HEK293 (cell line): ENCODE data around the gene PEPD.
A peak's percentile ranks its signal among the peaks of the same experiment; 100 is the strongest.

Source experiments
- CTCF ChIA-PET: fragments of 350-600 bp; formaldehyde crosslinking; extraction: SDS; loops from one replicate; lab custom pipeline; 2021; ENCODE audit warnings: antibody characterized with exemption; lab: Yijun Ruan, JAX
- POLR2A ChIA-PET: fragments of 300-600 bp; formaldehyde crosslinking; extraction: SDS; loops from one replicate; lab custom pipeline; 2020; ENCODE audit warnings: antibody characterized with exemption, inconsistent platforms; lab: Yijun Ruan, JAX
- H3K27ac ChIP-seq: fragments of 200-500 bp; sonication (Bioruptor generic); 2 replicates; pipeline ENCODE4 v1.5.1; 2014; ENCODE audit warnings: low read depth, low read length, control low read depth, inconsistent platforms; ENCODE audit errors: extremely low read depth
- H3K36me3 ChIP-seq, 2 experiments: fragments of 200-500 bp in 1 of 2; sonication (Bioruptor generic) in 1 of 2; 1 replicate in 1 of 2; 2 replicates in 1 of 2; pipeline ENCODE4 v1.5.1; 2014 to 2017; ENCODE audit warnings: inconsistent platforms in 2 of 2, low read length in 2 of 2; ENCODE audit not compliant: control insufficient read depth in 2 of 2, insufficient read depth in 1 of 2
- H3K4me1 ChIP-seq: fragments of 200-500 bp; sonication (Bioruptor generic); 2 replicates; pipeline ENCODE4 v1.5.1; 2014; ENCODE audit warnings: mild to moderate bottlenecking, low read length, inconsistent platforms; ENCODE audit not compliant: control insufficient read depth, insufficient read depth
- H3K4me3 ChIP-seq: 2 replicates; pipeline ENCODE4 v1.5.1; 2011; ENCODE audit warnings: low read depth, mild to moderate bottlenecking, control low read depth, low read length, moderate library complexity
- H3K9me3 ChIP-seq: fragments of 200-500 bp; sonication (Bioruptor generic); 2 replicates; pipeline ENCODE4 v1.5.1; 2014; ENCODE audit warnings: low read depth, low read length, inconsistent platforms; ENCODE audit not compliant: control insufficient read depth, insufficient read depth
- HOXD13 ChIP-seq: sonication (generic); formaldehyde crosslinking; IDR thresholded peaks from 2 replicates; pipeline ENCODE4 v1.8.0; 2022; ENCODE audit warnings: missing genetic modification reagents, borderline replicate concordance
- KLF9 ChIP-seq: fragments of 450-650 bp; formaldehyde crosslinking; IDR thresholded peaks from 2 replicates; pipeline ENCODE4 v1.5.1; 2016; ENCODE audit warnings: missing biosample characterization, missing genetic modification characterization, low read depth
- MZF1 ChIP-seq: fragments of 450-650 bp; formaldehyde crosslinking; IDR thresholded peaks from 2 replicates; pipeline ENCODE4 v1.5.1; 2017; ENCODE audit warnings: missing biosample characterization, missing genetic modification characterization, borderline replicate concordance
- OSR2 ChIP-seq: fragments of 450-650 bp; formaldehyde crosslinking; IDR thresholded peaks from 2 replicates; pipeline ENCODE4 v1.5.1; 2016; ENCODE audit warnings: missing biosample characterization, missing genetic modification characterization
- PRDM1 ChIP-seq: fragments of 450-650 bp; formaldehyde crosslinking; IDR thresholded peaks from 2 replicates; pipeline ENCODE4; 2016; ENCODE audit warnings: missing biosample characterization, missing genetic modification characterization
- SCRT2 ChIP-seq: fragments of 450-650 bp; formaldehyde crosslinking; IDR thresholded peaks from 2 replicates; pipeline ENCODE4 v1.5.1; 2016; ENCODE audit warnings: missing biosample characterization, missing genetic modification characterization
- YY2 ChIP-seq: fragments of 450-650 bp; formaldehyde crosslinking; IDR thresholded peaks from 2 replicates; pipeline ENCODE4 v1.5.1; 2016; ENCODE audit warnings: missing biosample characterization, missing genetic modification characterization
- ZBTB1 ChIP-seq: fragments of 450-650 bp; formaldehyde crosslinking; IDR thresholded peaks from 2 replicates; pipeline ENCODE4 v1.5.1; 2016; ENCODE audit warnings: missing biosample characterization, missing genetic modification characterization
- ZBTB48 ChIP-seq: fragments of 450-650 bp; formaldehyde crosslinking; IDR thresholded peaks from 2 replicates; pipeline ENCODE4 v1.5.1; 2016; ENCODE audit warnings: missing biosample characterization, missing genetic modification characterization
- ZFHX2 ChIP-seq: fragments of 450-650 bp; formaldehyde crosslinking; conservative IDR thresholded peaks from 2 replicates; pipeline ENCODE4 v1.5.1; 2016; ENCODE audit warnings: missing biosample characterization, missing genetic modification characterization
- ZNF133 ChIP-seq: fragments of 450-650 bp; formaldehyde crosslinking; IDR thresholded peaks from 2 replicates; pipeline ENCODE4 v1.5.1; 2016; ENCODE audit warnings: missing biosample characterization, missing genetic modification characterization
- ZNF19 ChIP-seq: fragments of 450-650 bp; formaldehyde crosslinking; IDR thresholded peaks from 2 replicates; pipeline ENCODE4; 2016; ENCODE audit warnings: missing biosample characterization, missing genetic modification characterization, low read depth
- ZNF248 ChIP-seq: fragments of 450-650 bp; formaldehyde crosslinking; IDR thresholded peaks from 2 replicates; pipeline ENCODE4 v1.5.1; 2017; ENCODE audit warnings: missing biosample characterization, missing genetic modification characterization
- ZNF292 ChIP-seq: fragments of 450-650 bp; formaldehyde crosslinking; IDR thresholded peaks from 2 replicates; pipeline ENCODE4 v1.5.1; 2016; ENCODE audit warnings: low read depth, missing biosample characterization, missing genetic modification characterization, borderline replicate concordance
- ZNF302 ChIP-seq: fragments of 450-650 bp; formaldehyde crosslinking; IDR thresholded peaks from 2 replicates; pipeline ENCODE4 v1.5.1; 2016; ENCODE audit warnings: missing biosample characterization, missing genetic modification characterization, low read depth
- ZNF341 ChIP-seq: fragments of 450-650 bp; formaldehyde crosslinking; IDR thresholded peaks from 2 replicates; pipeline ENCODE4; 2016; ENCODE audit warnings: low read depth, missing biosample characterization, missing genetic modification characterization
- ZNF350 ChIP-seq: fragments of 450-650 bp; formaldehyde crosslinking; IDR thresholded peaks from 2 replicates; pipeline ENCODE4 v1.5.0; 2017; ENCODE audit warnings: missing biosample characterization, mild to moderate bottlenecking, missing genetic modification characterization
- ZNF366 ChIP-seq: fragments of 450-650 bp; formaldehyde crosslinking; conservative IDR thresholded peaks from 2 replicates; pipeline ENCODE4 v1.5.1; 2016; ENCODE audit warnings: missing biosample characterization, missing genetic modification characterization
- ZNF529 ChIP-seq: fragments of 450-650 bp; formaldehyde crosslinking; IDR thresholded peaks from 2 replicates; pipeline ENCODE4 v1.5.1; 2017; ENCODE audit warnings: missing genetic modification characterization, missing biosample characterization; ENCODE audit not compliant: insufficient replicate concordance
- ZNF600 ChIP-seq: fragments of 450-650 bp; formaldehyde crosslinking; IDR thresholded peaks from 2 replicates; pipeline ENCODE4 v1.5.1; 2016; ENCODE audit warnings: missing biosample characterization, missing genetic modification characterization
- ZNF76 ChIP-seq: fragments of 450-650 bp; formaldehyde crosslinking; IDR thresholded peaks from 2 replicates; pipeline ENCODE4; 2016; ENCODE audit warnings: low read depth, missing biosample characterization, missing genetic modification characterization, borderline replicate concordance
- TF ChIP-seq, protein P1 (sequence below): fragments of 450-650 bp; formaldehyde crosslinking; IDR thresholded peaks from 2 replicates; pipeline ENCODE4 v1.5.1; 2017; ENCODE audit warnings: missing biosample characterization, mild to moderate bottlenecking, missing genetic modification characterization, moderate library complexity
- TF ChIP-seq, protein P2 (sequence below): fragments of 450-650 bp; formaldehyde crosslinking; IDR thresholded peaks from 2 replicates; pipeline ENCODE4 v1.5.1; 2016; ENCODE audit warnings: missing biosample characterization, missing genetic modification characterization
- TF ChIP-seq, protein P3 (sequence below): fragments of 450-650 bp; formaldehyde crosslinking; IDR thresholded peaks from 2 replicates; pipeline ENCODE4 v1.5.1; 2016; ENCODE audit warnings: missing biosample characterization, missing genetic modification characterization
- TF ChIP-seq, protein P4 (sequence below): fragments of 450-650 bp; formaldehyde crosslinking; IDR thresholded peaks from 2 replicates; pipeline ENCODE4 v1.5.1; 2017; ENCODE audit warnings: missing biosample characterization, missing genetic modification characterization
- TF ChIP-seq, protein P5 (sequence below): fragments of 450-650 bp; formaldehyde crosslinking; IDR thresholded peaks from 2 replicates; pipeline ENCODE4 v1.5.1; 2016; ENCODE audit warnings: missing biosample characterization, missing genetic modification characterization

PEPD gene

DNA sequence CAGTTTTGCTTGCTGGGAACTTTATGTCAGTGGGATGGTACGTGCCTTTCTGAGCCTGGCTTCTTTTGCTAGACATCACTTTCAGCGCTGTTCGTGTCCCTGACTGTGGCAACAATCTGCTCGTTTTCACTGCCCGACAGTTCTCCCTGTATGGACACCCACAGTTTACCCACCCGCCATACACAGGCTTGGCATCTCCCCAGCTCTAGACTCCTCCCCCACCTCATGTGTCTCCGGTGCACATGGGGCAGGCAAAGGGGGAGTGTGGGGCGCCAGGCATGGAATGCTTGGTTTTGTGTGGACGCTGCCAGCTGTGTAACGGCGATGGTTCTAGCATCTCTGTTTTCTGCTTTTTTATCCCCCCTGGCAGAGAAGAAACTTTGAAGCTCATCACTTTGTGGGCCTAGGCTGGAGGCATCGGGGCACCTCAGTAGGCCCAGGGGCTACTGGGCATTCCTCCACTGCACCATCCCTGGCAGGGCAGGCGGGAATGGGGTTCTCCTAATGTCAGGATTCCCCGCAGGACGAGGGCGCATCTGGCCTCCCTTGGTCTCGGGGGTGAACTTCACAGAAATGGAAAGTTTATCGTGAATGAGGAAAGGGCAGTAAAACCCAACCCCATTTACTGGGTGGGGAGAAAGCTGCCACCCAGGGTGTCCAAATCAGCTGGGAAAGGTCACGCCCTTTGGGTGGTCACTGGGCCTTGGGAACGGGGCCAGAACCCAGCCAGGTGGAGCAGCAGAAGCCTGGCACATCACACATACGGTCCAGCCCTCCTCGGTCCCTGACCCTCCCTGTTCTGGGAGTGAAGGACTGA lies 87.3 kb downstream of the PEPD start:
- Histone ChIP-seq H3K4me1 (peaks cover 40% of the 10 kb centered on the region), H3K36me3 (no peaks in the 10 kb centered on the region; a peak in 1 of 3 replicates), H3K9me3 (no peaks in the 10 kb centered on the region), H3K4me3 (no peak overlapping the region), H3K27ac (no peak overlapping the region)
- TF ChIP-seq, protein P1, sequence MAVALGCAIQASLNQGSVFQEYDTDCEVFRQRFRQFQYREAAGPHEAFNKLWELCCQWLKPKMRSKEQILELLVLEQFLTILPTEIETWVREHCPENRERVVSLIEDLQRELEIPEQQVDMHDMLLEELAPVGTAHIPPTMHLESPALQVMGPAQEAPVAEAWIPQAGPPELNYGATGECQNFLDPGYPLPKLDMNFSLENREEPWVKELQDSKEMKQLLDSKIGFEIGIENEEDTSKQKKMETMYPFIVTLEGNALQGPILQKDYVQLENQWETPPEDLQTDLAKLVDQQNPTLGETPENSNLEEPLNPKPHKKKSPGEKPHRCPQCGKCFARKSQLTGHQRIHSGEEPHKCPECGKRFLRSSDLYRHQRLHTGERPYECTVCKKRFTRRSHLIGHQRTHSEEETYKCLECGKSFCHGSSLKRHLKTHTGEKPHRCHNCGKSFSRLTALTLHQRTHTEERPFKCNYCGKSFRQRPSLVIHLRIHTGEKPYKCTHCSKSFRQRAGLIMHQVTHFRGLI (tag by site-specific recombination): no peak
- TF ChIP-seq ZNF600: no peak
- TF ChIP-seq OSR2 (tag by site-specific recombination): no peak
- TF ChIP-seq YY2: no peak
- no peak for TF ChIP-seq ZNF529
- 0 out of 2 replicates have a peak, but pooled peaks have one; percentile 10 for TF ChIP-seq ZFHX2 (tag by site-specific recombination)
- no peak for TF ChIP-seq HOXD13 (CRISPR knock-in tag)
- TF ChIP-seq KLF9 (tag by site-specific recombination): no peak
- TF ChIP-seq ZNF292: no peak
- no peak for TF ChIP-seq ZNF19
- TF ChIP-seq ZNF366 (tag by site-specific recombination): no peak
- TF ChIP-seq, protein P2, sequence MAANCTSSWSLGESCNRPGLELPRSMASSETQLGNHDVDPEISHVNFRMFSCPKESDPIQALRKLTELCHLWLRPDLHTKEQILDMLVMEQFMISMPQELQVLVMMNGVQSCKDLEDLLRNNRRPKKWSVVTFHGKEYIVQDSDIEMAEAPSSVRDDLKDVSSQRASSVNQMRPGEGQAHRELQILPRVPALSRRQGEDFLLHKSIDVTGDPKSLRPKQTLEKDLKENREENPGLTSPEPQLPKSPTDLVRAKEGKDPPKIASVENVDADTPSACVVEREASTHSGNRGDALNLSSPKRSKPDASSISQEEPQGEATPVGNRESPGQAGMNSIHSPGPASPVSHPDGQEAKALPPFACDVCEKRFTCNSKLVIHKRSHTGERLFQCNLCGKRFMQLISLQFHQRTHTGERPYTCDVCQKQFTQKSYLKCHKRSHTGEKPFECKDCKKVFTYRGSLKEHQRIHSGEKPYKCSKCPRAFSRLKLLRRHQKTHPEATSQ (tag by site-specific recombination): no peak
- TF ChIP-seq ZNF302 (tag by site-specific recombination): no peak
- no peak for TF ChIP-seq ZBTB1
- no peak for TF ChIP-seq ZNF248 (tag by site-specific recombination)
- TF ChIP-seq, protein P3, sequence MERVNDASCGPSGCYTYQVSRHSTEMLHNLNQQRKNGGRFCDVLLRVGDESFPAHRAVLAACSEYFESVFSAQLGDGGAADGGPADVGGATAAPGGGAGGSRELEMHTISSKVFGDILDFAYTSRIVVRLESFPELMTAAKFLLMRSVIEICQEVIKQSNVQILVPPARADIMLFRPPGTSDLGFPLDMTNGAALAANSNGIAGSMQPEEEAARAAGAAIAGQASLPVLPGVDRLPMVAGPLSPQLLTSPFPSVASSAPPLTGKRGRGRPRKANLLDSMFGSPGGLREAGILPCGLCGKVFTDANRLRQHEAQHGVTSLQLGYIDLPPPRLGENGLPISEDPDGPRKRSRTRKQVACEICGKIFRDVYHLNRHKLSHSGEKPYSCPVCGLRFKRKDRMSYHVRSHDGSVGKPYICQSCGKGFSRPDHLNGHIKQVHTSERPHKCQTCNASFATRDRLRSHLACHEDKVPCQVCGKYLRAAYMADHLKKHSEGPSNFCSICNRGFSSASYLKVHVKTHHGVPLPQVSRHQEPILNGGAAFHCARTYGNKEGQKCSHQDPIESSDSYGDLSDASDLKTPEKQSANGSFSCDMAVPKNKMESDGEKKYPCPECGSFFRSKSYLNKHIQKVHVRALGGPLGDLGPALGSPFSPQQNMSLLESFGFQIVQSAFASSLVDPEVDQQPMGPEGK (tag by site-specific recombination): no peak
- peak; percentile 48 for TF ChIP-seq PRDM1 (tag by site-specific recombination)
- CTCF ChIA-PET: interaction anchor here (0.6 to 4.5 kb wide), 5 partner anchors 18 to 335 kb away, joined by 3 to 75 read pairs (median 4); no protein-coding TSS in a partner anchor
- POLR2A ChIA-PET: no interaction called here

DNA sequence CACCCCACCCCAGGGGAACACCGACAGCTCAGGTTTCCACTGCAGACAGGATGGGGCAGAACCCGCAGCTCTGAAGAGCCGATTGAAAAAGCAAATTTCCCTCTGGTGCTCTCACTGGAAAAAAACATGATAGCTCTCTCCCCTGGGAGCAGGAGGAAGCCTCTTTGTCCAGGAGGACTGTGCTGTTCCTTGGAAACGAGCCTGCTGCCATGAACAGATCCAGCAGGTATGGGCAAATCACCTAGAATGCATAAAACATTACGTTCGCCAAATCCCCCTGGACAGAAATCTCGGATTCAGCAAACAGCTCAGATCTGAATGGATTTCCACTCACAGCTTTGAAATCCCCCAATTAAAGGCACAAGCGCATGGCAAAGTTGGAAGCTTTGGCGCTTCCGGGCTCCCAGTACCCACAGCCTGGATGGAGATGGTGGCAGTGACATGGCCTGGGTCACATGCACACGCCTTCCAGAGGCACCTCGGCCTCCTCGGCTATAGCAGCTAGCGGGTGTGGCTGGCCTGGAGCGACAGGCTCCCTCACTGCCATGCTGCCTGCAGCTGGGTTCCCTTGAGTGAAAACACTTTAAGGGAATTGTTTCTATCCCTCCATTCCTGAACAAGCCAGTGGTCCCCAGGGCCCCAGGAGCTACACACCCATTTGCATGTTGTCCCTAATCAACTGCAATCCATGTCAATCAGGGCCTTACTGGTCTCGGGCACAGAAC lies 89.0 kb downstream of the PEPD start:
- ChIA-PET POLR2A (interaction anchor here (0.5 to 0.7 kb wide), 2 partner anchors 241 to 330 kb away, joined by 4 read pairs; no protein-coding TSS in a partner anchor), CTCF (interaction anchor here (0.5 to 4.5 kb wide), 24 partner anchors 8 to 1459 kb away, joined by 3 to 75 read pairs (median 3); no protein-coding TSS in a partner anchor)
- Histone ChIP-seq H3K4me3 (no peak overlapping the region), H3K4me1 (peaks cover 32% of the 10 kb centered on the region), H3K36me3 (no peaks in the 10 kb centered on the region; a peak in 1 of 3 replicates), H3K27ac (no peak overlapping the region), H3K9me3 (no peaks in the 10 kb centered on the region)
- TF ChIP-seq ZNF76 (tag by site-specific recombination) (no peak), ZNF248 (tag by site-specific recombination) (no peak), ZNF133 (no peak), SCRT2 (tag by site-specific recombination) (peak; percentile 72), ZNF341 (tag by site-specific recombination) (no peak), MZF1 (tag by site-specific recombination) (no peak), ZNF350 (tag by site-specific recombination) (no peak), ZBTB48 (tag by site-specific recombination) (0 out of 2 replicates have a peak, but pooled peaks have one; percentile 26)
- TF ChIP-seq, protein P4, sequence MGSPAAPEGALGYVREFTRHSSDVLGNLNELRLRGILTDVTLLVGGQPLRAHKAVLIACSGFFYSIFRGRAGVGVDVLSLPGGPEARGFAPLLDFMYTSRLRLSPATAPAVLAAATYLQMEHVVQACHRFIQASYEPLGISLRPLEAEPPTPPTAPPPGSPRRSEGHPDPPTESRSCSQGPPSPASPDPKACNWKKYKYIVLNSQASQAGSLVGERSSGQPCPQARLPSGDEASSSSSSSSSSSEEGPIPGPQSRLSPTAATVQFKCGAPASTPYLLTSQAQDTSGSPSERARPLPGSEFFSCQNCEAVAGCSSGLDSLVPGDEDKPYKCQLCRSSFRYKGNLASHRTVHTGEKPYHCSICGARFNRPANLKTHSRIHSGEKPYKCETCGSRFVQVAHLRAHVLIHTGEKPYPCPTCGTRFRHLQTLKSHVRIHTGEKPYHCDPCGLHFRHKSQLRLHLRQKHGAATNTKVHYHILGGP (tag by site-specific recombination): no peak
- TF ChIP-seq, protein P5, sequence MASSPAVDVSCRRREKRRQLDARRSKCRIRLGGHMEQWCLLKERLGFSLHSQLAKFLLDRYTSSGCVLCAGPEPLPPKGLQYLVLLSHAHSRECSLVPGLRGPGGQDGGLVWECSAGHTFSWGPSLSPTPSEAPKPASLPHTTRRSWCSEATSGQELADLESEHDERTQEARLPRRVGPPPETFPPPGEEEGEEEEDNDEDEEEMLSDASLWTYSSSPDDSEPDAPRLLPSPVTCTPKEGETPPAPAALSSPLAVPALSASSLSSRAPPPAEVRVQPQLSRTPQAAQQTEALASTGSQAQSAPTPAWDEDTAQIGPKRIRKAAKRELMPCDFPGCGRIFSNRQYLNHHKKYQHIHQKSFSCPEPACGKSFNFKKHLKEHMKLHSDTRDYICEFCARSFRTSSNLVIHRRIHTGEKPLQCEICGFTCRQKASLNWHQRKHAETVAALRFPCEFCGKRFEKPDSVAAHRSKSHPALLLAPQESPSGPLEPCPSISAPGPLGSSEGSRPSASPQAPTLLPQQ: no peak
